ENCODE results near the gene DYNLRB1. TPM values are rescaled to one million over a fixed set of nuclear protein-coding genes. Genes with fewer than 3 reads are reported as not detected.

Gene DYNLRB1
- total and polyA plus RNA-seq, 8 donors, result 17.3 to 224 (median 143) TPM

DNA sequence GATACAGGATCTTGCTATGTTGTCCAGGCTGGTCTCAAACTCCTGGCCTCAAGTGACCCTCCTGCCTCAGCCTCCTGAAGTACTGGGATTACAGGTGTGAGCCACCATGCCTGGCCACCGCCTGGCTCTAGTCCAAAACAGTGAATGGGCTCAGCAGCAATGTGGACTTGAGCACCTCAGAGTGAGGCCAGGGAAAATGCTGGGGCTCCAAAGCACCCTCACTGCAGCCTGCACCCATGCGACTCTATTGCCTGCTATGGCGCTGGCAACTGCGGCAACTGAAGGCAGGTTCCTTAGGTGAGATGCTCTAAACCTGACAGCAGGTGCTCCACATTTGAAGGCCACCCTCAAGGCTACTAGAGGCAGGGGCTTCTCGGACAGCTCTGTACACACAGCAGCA is 68.8 kb downstream of the DYNLRB1 start:
- Histone ChIP-seq H3K36me3 (peaks cover 4 to 67% (median 52%) of the 10 kb centered on the region in 4 donors), H3K4me1 (peaks cover 0 to 19% (median 13%) of the 10 kb centered on the region in 4 donors), H3K27me3 (no peaks in the 10 kb centered on the region), H3K9me3 (no peaks in the 10 kb centered on the region), H3K4me3 (no peak overlapping the region), H3K27ac (no peak overlapping the region)
- intact Hi-C loops (cut with DNase I; ENCODE audit: low total_unique reads), result no loop called here
- TF ChIP-seq POLR2AphosphoS5 (IDR thresholded peaks at IDR 0.05) (no peak), POLR2A (IDR thresholded peaks at IDR 0.05) (no peak), EP300 (IDR thresholded peaks at IDR 0.05) (no peak)
- TF ChIP-seq, protein P1, sequence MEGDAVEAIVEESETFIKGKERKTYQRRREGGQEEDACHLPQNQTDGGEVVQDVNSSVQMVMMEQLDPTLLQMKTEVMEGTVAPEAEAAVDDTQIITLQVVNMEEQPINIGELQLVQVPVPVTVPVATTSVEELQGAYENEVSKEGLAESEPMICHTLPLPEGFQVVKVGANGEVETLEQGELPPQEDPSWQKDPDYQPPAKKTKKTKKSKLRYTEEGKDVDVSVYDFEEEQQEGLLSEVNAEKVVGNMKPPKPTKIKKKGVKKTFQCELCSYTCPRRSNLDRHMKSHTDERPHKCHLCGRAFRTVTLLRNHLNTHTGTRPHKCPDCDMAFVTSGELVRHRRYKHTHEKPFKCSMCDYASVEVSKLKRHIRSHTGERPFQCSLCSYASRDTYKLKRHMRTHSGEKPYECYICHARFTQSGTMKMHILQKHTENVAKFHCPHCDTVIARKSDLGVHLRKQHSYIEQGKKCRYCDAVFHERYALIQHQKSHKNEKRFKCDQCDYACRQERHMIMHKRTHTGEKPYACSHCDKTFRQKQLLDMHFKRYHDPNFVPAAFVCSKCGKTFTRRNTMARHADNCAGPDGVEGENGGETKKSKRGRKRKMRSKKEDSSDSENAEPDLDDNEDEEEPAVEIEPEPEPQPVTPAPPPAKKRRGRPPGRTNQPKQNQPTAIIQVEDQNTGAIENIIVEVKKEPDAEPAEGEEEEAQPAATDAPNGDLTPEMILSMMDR (IDR thresholded peaks at IDR 0.05), result no peak
- WGBS, 5 donors, result 94 to 99% (median 96%) methylated on average over 4 to 5 of the region's 5 CpGs
- DNase-seq, result no peak

DNA sequence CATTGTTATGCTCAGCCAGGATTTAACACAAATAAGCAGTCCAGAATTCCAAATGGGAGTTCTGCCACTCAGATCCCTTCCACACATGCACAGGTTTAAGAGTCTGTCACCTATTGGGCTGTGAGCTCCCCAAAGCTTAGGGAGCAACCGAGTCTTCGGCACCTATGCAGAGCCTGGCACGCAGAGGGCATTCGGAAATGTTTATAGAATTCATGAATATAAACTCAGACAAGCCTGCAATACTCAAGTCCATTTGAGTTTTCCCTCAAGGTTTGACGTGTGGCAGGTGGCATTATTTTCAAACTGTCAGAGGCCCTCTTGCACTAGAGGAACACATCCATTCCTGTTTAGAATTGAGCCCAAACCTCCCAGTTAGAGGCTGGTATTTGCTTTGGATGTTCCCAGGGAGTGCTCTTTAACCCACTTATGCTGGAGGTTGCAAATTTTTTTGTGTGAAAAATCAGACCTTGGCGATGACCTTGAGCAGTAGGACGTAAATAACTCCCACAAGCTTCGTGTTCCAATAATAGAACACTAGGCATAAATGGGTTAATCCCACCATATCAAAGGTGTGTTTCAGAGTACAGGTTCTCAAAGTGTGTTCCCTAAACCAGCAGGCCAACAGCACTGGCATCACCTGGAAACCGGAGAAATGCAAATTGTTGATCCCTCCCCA is 70.4 kb downstream of the DYNLRB1 start:
- H3K9me3 ChIP-seq, result no peaks in the 10 kb centered on the region
- TF ChIP-seq, protein P1 (IDR thresholded peaks at IDR 0.05), result no peak
- TF ChIP-seq EP300 (IDR thresholded peaks at IDR 0.05) (no peak), POLR2A (IDR thresholded peaks at IDR 0.05) (no peak), POLR2AphosphoS5 (IDR thresholded peaks at IDR 0.05) (no peak)
- intact Hi-C loops (cut with DNase I; ENCODE audit: low total_unique reads), result no loop called here
- no peak for DNase-seq
- 89 to 93% (median 92%) methylated on average over 9 of the region's 9 CpGs for WGBS, 5 donors
- H3K27ac ChIP-seq, result no peak overlapping the region
- peaks cover 4 to 53% (median 47%) of the 10 kb centered on the region in 4 donors for H3K36me3 ChIP-seq
- peaks cover 0 to 9% (median 5%) of the 10 kb centered on the region in 4 donors for H3K4me1 ChIP-seq
- H3K4me3 ChIP-seq, result no peak overlapping the region
- H3K27me3 ChIP-seq, result no peaks in the 10 kb centered on the region

Small RNA genes lying within 50 kb of the gene (small RNA-seq; reads per million reads assigned to genes)
- 0 reads per million in 4 donors for gene RF00019

Other genes with a start within 250 kb of the DYNLRB1 start
- gene AHCY, start 213.1 kb upstream of the DYNLRB1 start, total RNA-seq, result 100 to 1,000 TPM in 2 of 5 donors, 10 to 100 TPM in 3; 32.7 to 126 (median 88.8) TPM
- gene AHCY, start 213.1 kb upstream of the DYNLRB1 start, polyA plus RNA-seq, result 10 to 100 TPM; 90.0 to 96.7 (median 91.7) TPM
- gene ITCH, start 153.1 kb upstream of the DYNLRB1 start, total RNA-seq, result 100 to 1,000 TPM in 1 of 5 donors, 10 to 100 TPM in 4; 25.8 to 138 (median 56.2) TPM
- gene ITCH, start 153.1 kb upstream of the DYNLRB1 start, polyA plus RNA-seq, result 10 to 100 TPM in 2 of 3 donors, 1 to 10 TPM in 1; 7.2 to 17.0 (median 10.8) TPM
- gene MAP1LC3A, start 42.3 kb downstream of the DYNLRB1 start, total RNA-seq, result 10 to 100 TPM; 11.7 to 85.7 (median 29.7) TPM
- gene MAP1LC3A, start 42.3 kb downstream of the DYNLRB1 start, polyA plus RNA-seq, result 10 to 100 TPM; 63.2 to 98.4 (median 68.7) TPM
- gene PIGU, start 160.7 kb downstream of the DYNLRB1 start, total RNA-seq, result 10 to 100 TPM in 2 of 5 donors, 1 to 10 TPM in 2, under 1 TPM in 1; 0.45 to 15.6 (median 9.7) TPM
- 10 to 100 TPM in 2 of 3 donors, 1 to 10 TPM in 1; 7.0 to 21.3 (median 10.9) TPM for gene PIGU, start 160.7 kb downstream of the DYNLRB1 start, polyA plus RNA-seq
- gene TP53INP2, start 187.9 kb downstream of the DYNLRB1 start, total RNA-seq, result 10 to 100 TPM in 4 of 5 donors, 1 to 10 TPM in 1; 8.4 to 63.1 (median 28.0) TPM
- 10 to 100 TPM; 11.6 to 28.0 (median 25.0) TPM for gene TP53INP2, start 187.9 kb downstream of the DYNLRB1 start, polyA plus RNA-seq